NCI-H345 treated with DMSO at 0.1 percent for 48 hours (cell line): ENCODE data around the gene CACNB2.

Experiments
- DNase-seq: peaks from one replicate; lab custom pipeline; 2025; ENCODE audit not compliant: unreplicated experiment; lab: John Stamatoyannopoulos, UW

The CACNB2 gene

GRCh38 chr10:18278181-18278580 is 138.0 kb downstream of the CACNB2 start:
- no peak for DNase-seq

- no peak for DNase-seq
These were observed 138.9 kb downstream of the CACNB2 start for GRCh38 chr10:18279173-18279572.

GRCh38 chr10:18282094-18282493 is 141.9 kb downstream of the CACNB2 start:
- DNase-seq, result no peak

GRCh38 chr10:18290651-18291313 is 150.6 kb downstream of the CACNB2 start:
- no peak for DNase-seq

GRCh38 chr10:18293536-18294510 is 153.6 kb downstream of the CACNB2 start:
- DNase-seq, result no peak

- DNase-seq, result no peak
These were observed 154.4 kb downstream of the CACNB2 start for GRCh38 chr10:18294633-18295032.

- DNase-seq, result no peak
These were observed 157.4 kb downstream of the CACNB2 start for GRCh38 chr10:18297659-18298058.

- DNase-seq, result no peak
These were observed 158.0 kb downstream of the CACNB2 start for GRCh38 chr10:18298256-18298655.

GRCh38 chr10:18303851-18304801 is 163.9 kb downstream of the CACNB2 start:
- no peak for DNase-seq

- DNase-seq, result no peak
These were observed 165.8 kb downstream of the CACNB2 start for GRCh38 chr10:18306031-18306430.

GRCh38 chr10:18308600-18308999 is 168.4 kb downstream of the CACNB2 start:
- no peak for DNase-seq

- DNase-seq, result no peak
These were observed 170.5 kb downstream of the CACNB2 start for GRCh38 chr10:18310761-18311160.

GRCh38 chr10:18312374-18313139 is 172.3 kb downstream of the CACNB2 start:
- DNase-seq, result no peak

- no peak for DNase-seq
These were observed 172.9 kb downstream of the CACNB2 start for GRCh38 chr10:18313140-18313530.

GRCh38 chr10:18313626-18314025 is 173.4 kb downstream of the CACNB2 start:
- DNase-seq, result no peak

GRCh38 chr10:18319628-18320027 is 179.4 kb downstream of the CACNB2 start:
- DNase-seq, result no peak

GRCh38 chr10:18321371-18321770 is 181.1 kb downstream of the CACNB2 start:
- no peak for DNase-seq

GRCh38 chr10:18323916-18324315 is 183.7 kb downstream of the CACNB2 start:
- DNase-seq, result no peak

- no peak for DNase-seq
These were observed 185.2 kb downstream of the CACNB2 start for GRCh38 chr10:18325410-18325809.

- DNase-seq, result no peak
These were observed 185.8 kb downstream of the CACNB2 start for GRCh38 chr10:18325889-18326531.
